ENCODE results near the gene MCOLN1. TPM values are rescaled to one million over a fixed set of nuclear protein-coding genes. Genes with fewer than 3 reads are reported as not detected.
A peak's percentile ranks its signal among the peaks of the same experiment; 100 is the strongest.

Gene MCOLN1
- total and polyA plus RNA-seq, 2 of the 8 experiments (the other 6 are each of a cell fraction or from before 2014, with no cell fraction given) = 19.1 to 40.0 TPM

DNA sequence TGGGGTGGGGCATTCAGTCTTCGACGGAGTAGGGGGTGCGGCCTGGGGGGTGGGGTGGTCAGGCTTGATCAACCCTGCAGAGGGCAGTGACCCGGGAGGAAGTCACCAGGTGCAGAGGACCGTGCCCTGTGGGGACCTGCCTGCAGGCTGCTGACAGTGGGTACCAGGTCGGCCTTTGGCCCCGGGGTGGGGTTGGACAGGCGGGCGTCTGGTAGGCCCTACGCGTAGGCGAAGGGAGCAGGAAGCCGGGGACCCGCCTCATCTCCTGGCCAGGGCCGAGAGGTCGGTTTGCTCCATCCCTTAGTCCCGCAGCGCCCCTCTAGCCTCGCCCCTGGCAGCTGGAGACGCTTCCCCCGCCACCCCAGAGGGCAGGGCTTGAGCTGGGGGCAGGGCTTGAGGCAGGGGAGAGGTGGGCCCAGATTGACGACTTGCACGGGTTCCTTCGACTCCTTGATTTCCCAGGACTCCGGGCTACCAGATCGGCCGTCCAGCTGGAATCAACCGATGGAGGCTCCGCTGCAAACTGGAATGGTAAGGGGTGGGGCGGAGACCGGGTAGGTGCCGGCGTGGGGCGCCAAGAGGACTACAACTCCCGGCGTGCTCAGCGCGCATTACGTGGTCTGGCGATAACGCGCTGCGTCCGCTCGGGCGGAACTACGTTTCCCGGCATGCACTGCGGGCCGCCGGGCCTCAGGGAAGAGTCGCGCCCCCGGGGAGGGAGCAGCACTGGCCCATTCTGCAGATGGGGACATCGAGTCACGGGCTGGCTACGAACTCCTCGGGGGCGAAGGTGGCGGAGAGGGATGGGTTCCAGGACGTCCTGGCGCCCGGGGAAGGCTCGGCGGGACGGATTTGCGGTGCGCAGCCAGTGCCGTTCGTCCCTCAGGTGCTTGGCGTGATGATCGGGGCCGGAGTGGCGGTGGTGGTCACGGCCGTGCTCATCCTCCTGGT is 12.9 kb downstream of the MCOLN1 start, which contains the start of gene PNPLA6:
Gene PNPLA6, plus strand, starts transcription at position 671 of the 951 bp plus-strand sequence. Its CDS starts 72 bp downstream, at position 743.
- DNase-seq (ENCODE audit: low read depth in 1 of 2, low spot score in 2 of 2) = peak; percentile 71 to 96
- FAIRE-seq = no peak
- H3K9me3 ChIP-seq (ENCODE audit: insufficient read depth in 2 of 2, low read depth in 1 of 2, low read length in 1 of 2) = no peaks in the 10 kb centered on the region
- peak within 1 kb of the TSS; percentile 15 for H4K91ac ChIP-seq (replicated peaks; ENCODE audit: insufficient read length, low read length)
- H3K79me2 ChIP-seq (ENCODE audit: control insufficient read depth in 1 of 2, insufficient read depth in 2 of 2, low read length in 2 of 2) = no peaks in the 10 kb centered on the region
- H2BK20ac ChIP-seq (ENCODE audit: low read length) = no peak within 1 kb of the TSS
- H3K79me1 ChIP-seq (ENCODE audit: low read depth, low read length) = no peaks in the 10 kb centered on the region
- H3K4ac ChIP-seq (replicated peaks; ENCODE audit: insufficient read length, low read depth, low read length) = no peak within 1 kb of the TSS
- peak within 1 kb of the TSS; percentile 36 to 58 (median 52) for H3K9ac ChIP-seq (replicated peaks in 1 of 4; ENCODE audit: extremely low read depth in 1 of 4, low read depth in 3 of 4, low read length in 3 of 4)
- H3K14ac ChIP-seq (ENCODE audit: insufficient read length) = no peak within 1 kb of the TSS
- ChIA-PET POLR2A (ENCODE audit: partially characterized antibody) (interaction anchor here (0.6 to 7.6 kb wide), 9 partner anchors 9 to 264 kb away, joined by 3 to 80 read pairs (median 5); partner anchors contain the start of genes MCOLN1 and ZNF358), CTCF (ENCODE audit: partially characterized antibody) (interaction anchor here (0.7 to 1.5 kb wide), 7 partner anchors 11 to 46 kb away, joined by 3 to 6 read pairs (median 3); partner anchors contain the start of genes MCOLN1 and PEX11G)
- H2BK5ac ChIP-seq (ENCODE audit: low read depth, low read length) = peak within 1 kb of the TSS; percentile 75; the same call in 1 of the 2 replicates
- H3K36me3 ChIP-seq (ENCODE audit: control insufficient read depth in 2 of 4, insufficient read depth in 4 of 4, low read length in 3 of 4) = peaks cover 0 to 6% (median 2%) of the 10 kb centered on the region in 4 experiments; a peak in 3 of 8 replicates
- 0 out of 2 replicates have a peak within 1 kb of the TSS, but pooled peaks have one; percentile 61 for H2BK15ac ChIP-seq (ENCODE audit: low read length)
- no peak within 1 kb of the TSS for H2BK120ac ChIP-seq (replicated peaks; ENCODE audit: low read depth, low read length)
- peaks cover 0 to under 1% of the 10 kb centered on the region in 2 experiments for H4K20me1 ChIP-seq (replicated peaks in 1 of 2; ENCODE audit: control insufficient read depth in 1 of 2, insufficient read depth in 2 of 2, low read length in 2 of 2)
- peak within 1 kb of the TSS; percentile 67 for H3K56ac ChIP-seq (replicated peaks; ENCODE audit: insufficient read length, low read depth, low read length)
- no peak within 1 kb of the TSS for H2AK5ac ChIP-seq (ENCODE audit: low read depth, low read length)
- no peak within 1 kb of the TSS for H2AFZ ChIP-seq (ENCODE audit: low read length)
- H3K4me2 ChIP-seq (ENCODE audit: insufficient read depth in 1 of 2, low read depth in 2 of 2, low read length in 2 of 2) = peak within 1 kb of the TSS; percentile 71 to 86
- no peaks in the 10 kb centered on the region for H3K27me3 ChIP-seq (replicated peaks in 1 of 4; ENCODE audit: control insufficient read depth in 3 of 4, extremely low read depth in 1 of 4, insufficient read depth in 3 of 4, low read length in 3 of 4)
- H3K23ac ChIP-seq (ENCODE audit: insufficient read length) = no peak within 1 kb of the TSS
- peak within 1 kb of the TSS; percentile 48 for H3K18ac ChIP-seq (ENCODE audit: extremely low read depth, low read length)
- H3K27ac ChIP-seq (ENCODE audit: low read depth, low read length) = peak within 1 kb of the TSS; percentile 60; the same call in 1 of the 2 replicates
- H2BK12ac ChIP-seq (ENCODE audit: low read depth, low read length) = peak within 1 kb of the TSS; percentile 27; the same call in 1 of the 2 replicates
- H3K4me1 ChIP-seq (replicated peaks in 1 of 4; ENCODE audit: control insufficient read depth in 3 of 4, insufficient read depth in 4 of 4, low read length in 3 of 4) = peaks cover 0 to 6% (median 3%) of the 10 kb centered on the region in 4 experiments; a peak in 4 of 7 replicates
- H4K5ac ChIP-seq (ENCODE audit: insufficient read length, low read depth, low read length) = peak within 1 kb of the TSS; percentile 89
- H3K23me2 ChIP-seq (ENCODE audit: low read depth, low read length) = no peaks in the 10 kb centered on the region; the same call in 1 of the 2 replicates
- H3K4me3 ChIP-seq (ENCODE audit: extremely low read depth in 1 of 4, insufficient read depth in 2 of 4, low read depth in 3 of 4, low read length in 4 of 4) = peak within 1 kb of the TSS; percentile 76 to 98 (median 93)
- 4% methylated on average over 45 of the region's 76 CpGs; no CpG with 5 or more reads in 1 of the 2 experiments for WGBS, 2 experiments (ENCODE audit: extremely low coverage in 1 of 2, insufficient coverage in 1 of 2, insufficient read length in 1 of 2, insufficient replicate concordance in 2 of 2, low coverage in 1 of 2, low lambda C conversion rate in 2 of 2, missing lambda C conversion rate in 1 of 2)
- H4K8ac ChIP-seq (ENCODE audit: extremely low read depth, insufficient read depth, low read length) = peak within 1 kb of the TSS; percentile 95
- no peak for TF ChIP-seq JUN (IDR thresholded peaks at IDR 0.05; ENCODE audit: low read depth, low read length)
- no peak for TF ChIP-seq GTF2F1 (IDR thresholded peaks at IDR 0.05; ENCODE audit: borderline replicate concordance, low read depth, low read length)
- no peak for TF ChIP-seq RNF2 (IDR thresholded peaks at IDR 0.05; ENCODE audit: borderline replicate concordance, low read depth, low read length, missing control alignments, poor library complexity, severe bottlenecking)
- no peak for TF ChIP-seq EGR1 (IDR thresholded peaks at IDR 0.05; ENCODE audit: borderline replicate concordance, low read depth, low read length)
- TF ChIP-seq RXRA (IDR thresholded peaks at IDR 0.05; ENCODE audit: insufficient read depth, low read depth, low read length) = no peak
- TF ChIP-seq KDM5A (IDR thresholded peaks at IDR 0.05; ENCODE audit: low read length) = no peak
- no peak for TF ChIP-seq CBX8 (IDR thresholded peaks at IDR 0.05; ENCODE audit: borderline replicate concordance, low read depth, low read length)
